ENCODE results near the gene TRPM8. TPM values are rescaled to one million over a fixed set of nuclear protein-coding genes. Genes with fewer than 3 reads are reported as not detected.

The TRPM8 gene
- total and polyA plus RNA-seq, 12 donors: not detected

DNA sequence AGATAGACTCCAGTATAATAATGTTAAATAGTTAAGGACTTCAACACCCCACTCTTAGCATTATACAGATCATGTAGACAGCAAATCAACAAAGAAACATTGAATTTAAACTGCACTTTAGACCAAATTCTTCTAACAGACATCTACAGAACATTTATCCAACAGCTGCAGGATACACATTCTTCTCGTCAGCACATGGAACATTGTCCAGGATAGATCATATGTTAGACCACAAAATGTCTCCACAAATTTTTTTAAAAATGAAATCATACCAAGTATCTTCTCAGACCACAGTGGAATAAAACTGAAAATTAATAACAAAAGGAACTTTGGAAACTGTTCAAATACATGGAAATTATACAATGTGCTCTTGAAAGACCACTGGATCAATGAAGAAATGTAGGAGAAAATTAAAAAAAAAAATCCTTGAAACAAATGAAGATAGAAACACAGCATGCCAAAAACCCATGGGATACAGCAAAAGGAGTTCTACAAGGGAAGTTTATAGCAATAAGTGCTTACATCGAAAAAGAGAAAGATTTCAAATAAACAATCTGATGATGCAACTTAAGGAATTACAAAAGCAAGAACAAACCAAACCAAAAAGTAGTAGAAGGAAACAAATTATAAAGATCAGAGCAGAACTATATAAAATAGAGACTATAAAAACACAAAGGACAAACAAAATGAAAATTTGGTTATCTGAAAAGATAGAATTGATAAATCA is 121.1 kb downstream of the TRPM8 start:
- Histone ChIP-seq H3K27ac (no peak overlapping the region), H3K4me1 (no peaks in the 10 kb centered on the region), H3K9me3 (peaks cover 0 to 41% (median 16%) of the 10 kb centered on the region in 11 donors), H3K4me3 (no peak overlapping the region), H3K36me3 (no peaks in the 10 kb centered on the region), H3K27me3 (peaks cover 0 to 12% (median 0%) of the 10 kb centered on the region in 7 donors)
- WGBS, 2 donors: 70 to 78% methylated on average over 2 of the region's 2 CpGs
- TF ChIP-seq, protein P1, sequence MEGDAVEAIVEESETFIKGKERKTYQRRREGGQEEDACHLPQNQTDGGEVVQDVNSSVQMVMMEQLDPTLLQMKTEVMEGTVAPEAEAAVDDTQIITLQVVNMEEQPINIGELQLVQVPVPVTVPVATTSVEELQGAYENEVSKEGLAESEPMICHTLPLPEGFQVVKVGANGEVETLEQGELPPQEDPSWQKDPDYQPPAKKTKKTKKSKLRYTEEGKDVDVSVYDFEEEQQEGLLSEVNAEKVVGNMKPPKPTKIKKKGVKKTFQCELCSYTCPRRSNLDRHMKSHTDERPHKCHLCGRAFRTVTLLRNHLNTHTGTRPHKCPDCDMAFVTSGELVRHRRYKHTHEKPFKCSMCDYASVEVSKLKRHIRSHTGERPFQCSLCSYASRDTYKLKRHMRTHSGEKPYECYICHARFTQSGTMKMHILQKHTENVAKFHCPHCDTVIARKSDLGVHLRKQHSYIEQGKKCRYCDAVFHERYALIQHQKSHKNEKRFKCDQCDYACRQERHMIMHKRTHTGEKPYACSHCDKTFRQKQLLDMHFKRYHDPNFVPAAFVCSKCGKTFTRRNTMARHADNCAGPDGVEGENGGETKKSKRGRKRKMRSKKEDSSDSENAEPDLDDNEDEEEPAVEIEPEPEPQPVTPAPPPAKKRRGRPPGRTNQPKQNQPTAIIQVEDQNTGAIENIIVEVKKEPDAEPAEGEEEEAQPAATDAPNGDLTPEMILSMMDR (IDR thresholded peaks at IDR 0.05): no peak
- no peak for ATAC-seq
- DNase-seq: no peak
- intact Hi-C loops (cut with DNase I): no loop called here

DNA sequence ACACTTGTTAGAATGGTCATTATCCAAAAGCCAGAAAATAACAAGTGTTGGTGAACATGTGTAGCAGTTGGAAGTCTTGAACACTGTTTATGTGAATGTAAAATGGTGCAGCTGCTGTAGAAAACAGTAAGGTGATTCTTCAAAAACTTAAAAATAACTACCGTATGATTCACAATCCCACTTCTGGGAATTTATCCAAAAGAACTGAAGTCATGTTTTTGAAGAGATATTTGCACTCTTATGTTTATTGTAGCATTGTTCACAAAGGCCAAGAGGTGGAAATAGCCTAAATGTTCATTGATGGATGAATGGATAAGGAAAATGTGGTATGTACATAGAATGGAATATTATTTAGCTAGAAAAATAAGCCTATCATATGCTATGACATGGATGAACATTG is 127.0 kb downstream of the TRPM8 start:
- WGBS, 2 donors: 44% methylated on average over 1 of the region's 1 CpG
- intact Hi-C loops (cut with DNase I): no loop called here

DNA sequence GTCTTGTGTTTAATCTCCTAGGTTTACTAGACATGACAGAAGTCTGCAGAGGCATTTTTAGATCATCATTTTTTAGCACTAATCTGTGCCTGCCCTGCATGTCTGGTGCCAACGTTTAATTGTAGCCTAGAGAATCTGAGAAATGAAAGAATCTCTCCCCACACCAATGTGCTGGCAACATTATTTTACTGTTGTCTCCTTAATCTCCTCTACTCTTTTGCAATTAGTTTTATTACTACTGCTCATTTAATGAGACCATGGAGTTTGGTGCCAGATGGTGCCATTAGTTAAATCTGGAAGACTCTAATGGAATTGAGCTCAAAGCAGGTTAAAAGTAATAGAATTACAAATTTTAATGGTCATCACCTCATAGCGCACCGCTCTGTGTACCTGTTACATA is 129.3 kb downstream of the TRPM8 start:
- 78 to 81% methylated on average over 3 of the region's 3 CpGs for WGBS, 2 donors
- TF ChIP-seq, protein P1 (IDR thresholded peaks at IDR 0.05): no peak
- Histone ChIP-seq H3K4me1 (no peaks in the 10 kb centered on the region), H3K9me3 (no peaks in the 10 kb centered on the region), H3K4me3 (no peak overlapping the region), H3K27me3 (peaks cover 0 to 7% (median 0%) of the 10 kb centered on the region in 7 donors), H3K36me3 (no peaks in the 10 kb centered on the region), H3K27ac (no peak overlapping the region)
- ATAC-seq (no peak), DNase-seq (no peak)
- intact Hi-C loops (cut with DNase I): no loop called here

More for the DNA sequence above, 127.0 kb downstream of the TRPM8 start:
- Histone ChIP-seq H3K4me1 (no peaks in the 10 kb centered on the region), H3K27me3 (peaks cover 0 to 7% (median 0%) of the 10 kb centered on the region in 7 donors), H3K4me3 (no peak overlapping the region), H3K9me3 (no peaks in the 10 kb centered on the region), H3K36me3 (no peaks in the 10 kb centered on the region), H3K27ac (no peak overlapping the region)
- DNase-seq: no peak
- TF ChIP-seq, protein P1 (IDR thresholded peaks at IDR 0.05): no peak
- no peak for ATAC-seq

DNA sequence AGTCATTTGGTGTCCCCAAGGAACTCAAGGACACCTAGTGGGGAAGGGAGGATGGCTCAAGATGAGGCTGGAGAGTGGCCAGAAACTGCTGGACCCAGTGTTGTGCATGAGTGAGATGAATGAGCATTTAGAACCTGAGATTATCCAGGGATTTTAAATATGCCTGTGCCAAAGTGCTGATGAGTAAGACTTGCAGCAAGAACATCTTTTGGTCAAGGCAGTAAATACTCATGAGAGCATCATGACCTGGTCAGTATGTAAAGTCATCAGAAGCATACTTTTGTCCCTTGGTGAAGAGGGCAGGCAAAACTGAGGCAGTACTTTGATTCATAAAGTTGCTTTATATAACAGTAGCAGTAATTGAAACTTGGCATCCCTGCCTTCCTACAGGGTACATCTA is 130.2 kb downstream of the TRPM8 start:
- no peak for ATAC-seq
- no peak overlapping the region for H3K27ac ChIP-seq

More for the DNA sequence above, 130.2 kb downstream of the TRPM8 start:
- Histone ChIP-seq H3K27me3 (peaks cover 0 to 8% (median 1%) of the 10 kb centered on the region in 7 donors), H3K4me3 (no peak overlapping the region), H3K9me3 (no peaks in the 10 kb centered on the region), H3K4me1 (no peaks in the 10 kb centered on the region), H3K36me3 (no peaks in the 10 kb centered on the region)
- TF ChIP-seq, protein P1 (IDR thresholded peaks at IDR 0.05): no peak
- DNase-seq: no peak
- intact Hi-C loops (cut with DNase I): no loop called here

Data from heart right ventricle (tissue), 16 donors.